NAMALWA (cell line): Measurements from ENCODE around the gene RNF183.
"Not testable (repeated sequence)": the region's sequence is repeated elsewhere in the genome, so short reads cannot be mapped to it uniquely, and the experiment has no call there.

Experiments used
- DNase-seq: peaks from one replicate; pipeline ENCODE4 v3.0.0-alpha.2; 2015; ENCODE audit warnings: low spot score

Gene RNF183

GRCh38 chr9:113316030-113316429 lies 12.9 kb upstream of the RNF183 start:
- DNase-seq = no peak

GRCh38 chr9:113315231-113315630 lies 12.1 kb upstream of the RNF183 start:
- DNase-seq = no peak

GRCh38 chr9:113313261-113313660 lies 10.1 kb upstream of the RNF183 start:
- DNase-seq = no peak

GRCh38 chr9:113311961-113312360 lies 8.8 kb upstream of the RNF183 start:
- no peak for DNase-seq

- no peak for DNase-seq
These were observed 7.4 kb upstream of the RNF183 start for GRCh38 chr9:113310538-113310937.

GRCh38 chr9:113309204-113309813 lies 6.1 kb upstream of the RNF183 start:
- peak; percentile 68 for DNase-seq

GRCh38 chr9:113307396-113307975 lies 4.3 kb upstream of the RNF183 start:
- no peak for DNase-seq

- DNase-seq = no peak
These were observed 3.4 kb upstream of the RNF183 start for GRCh38 chr9:113306566-113306965.

- DNase-seq = no peak
These were observed 1.6 kb downstream of the RNF183 start for GRCh38 chr9:113301548-113301947.

- DNase-seq = no peak
These were observed 3.3 kb downstream of the RNF183 start for GRCh38 chr9:113299800-113300292.

- DNase-seq = no peak
These were observed 4.0 kb downstream of the RNF183 start for GRCh38 chr9:113298924-113299770.

GRCh38 chr9:113298311-113298710 lies 4.9 kb downstream of the RNF183 start:
- DNase-seq = no peak

- no peak for DNase-seq
These were observed 6.2 kb downstream of the RNF183 start for GRCh38 chr9:113296796-113297558.

- DNase-seq = not testable (repeated sequence)
These were observed 6.9 kb downstream of the RNF183 start for GRCh38 chr9:113296247-113296646.

- DNase-seq = no peak
These were observed 9.8 kb downstream of the RNF183 start for GRCh38 chr9:113293285-113293878.

GRCh38 chr9:113290052-113290607 lies 13.0 kb downstream of the RNF183 start:
- DNase-seq = no peak

GRCh38 chr9:113289091-113289490 lies 14.1 kb downstream of the RNF183 start:
- DNase-seq = no peak

GRCh38 chr9:113281356-113281755 lies 21.8 kb downstream of the RNF183 start:
- DNase-seq = no peak

- DNase-seq = no peak
These were observed 24.3 kb downstream of the RNF183 start for GRCh38 chr9:113278840-113279239.

- DNase-seq = peak; percentile 98
These were observed 27.7 kb downstream of the RNF183 start, which contains the start of the genes CDC26 and PRPF4 for GRCh38 chr9:113275157-113276131. Gene CDC26, minus strand, starts transcription at chr9:113275572. Its CDS starts 3,065 bp downstream, at chr9:113272507. Gene PRPF4, plus strand, starts transcription at chr9:113275658. Its CDS starts 86 bp downstream, at chr9:113275744.
